ENCODE data around the gene CCM2L. TPM values are rescaled to one million over a fixed set of nuclear protein-coding genes. Genes with fewer than 3 reads are reported as not detected.
"Not testable (repeated sequence)": the region's sequence is repeated elsewhere in the genome, so short reads cannot be mapped to it uniquely, and the experiment has no call there.

CCM2L gene
- total RNA-seq, 1 donor from 2014 or later = 2.0 TPM

GRCh38 chr20:32031007-32031958 lies 21.0 kb downstream of the CCM2L start:
- DNase-seq = peak; percentile 42

GRCh38 chr20:32033316-32033715 lies 23.1 kb downstream of the CCM2L start:
- no peak for DNase-seq

GRCh38 chr20:32033721-32034120 lies 23.5 kb downstream of the CCM2L start:
- not testable (repeated sequence) for DNase-seq

GRCh38 chr20:32034581-32035425 lies 24.6 kb downstream of the CCM2L start:
- DNase-seq = no peak

- no peak for DNase-seq
These were observed 25.2 kb downstream of the CCM2L start for GRCh38 chr20:32035426-32035779.

GRCh38 chr20:32036252-32036651 lies 26.0 kb downstream of the CCM2L start:
- DNase-seq = no peak

- DNase-seq = no peak
These were observed 26.7 kb downstream of the CCM2L start for GRCh38 chr20:32036716-32037485.

GRCh38 chr20:32037929-32038328 lies 27.7 kb downstream of the CCM2L start:
- no peak for DNase-seq

- DNase-seq = no peak
These were observed 30.1 kb downstream of the CCM2L start for GRCh38 chr20:32040142-32040953.

GRCh38 chr20:32045999-32046398 lies 35.8 kb downstream of the CCM2L start:
- DNase-seq = no peak

GRCh38 chr20:32050324-32050841 lies 40.1 kb downstream of the CCM2L start:
- no peak for DNase-seq

- no peak for DNase-seq
These were observed 40.8 kb downstream of the CCM2L start for GRCh38 chr20:32050851-32051556.

GRCh38 chr20:32051720-32052089 lies 41.5 kb downstream of the CCM2L start:
- no peak for DNase-seq

- DNase-seq = no peak
These were observed 42.0 kb downstream of the CCM2L start, which contains the start of gene HCK for GRCh38 chr20:32052090-32052777. HCK (plus strand) TSS chr20:32052242.

- DNase-seq = no peak
These were observed 42.6 kb downstream of the CCM2L start for GRCh38 chr20:32052778-32053362.

- no peak for DNase-seq
These were observed 43.4 kb downstream of the CCM2L start for GRCh38 chr20:32053648-32054047.

- DNase-seq = no peak
These were observed 46.7 kb downstream of the CCM2L start for GRCh38 chr20:32056708-32057483.

GRCh38 chr20:32057656-32058184 lies 47.5 kb downstream of the CCM2L start:
- no peak for DNase-seq
